ENCODE results near the gene HOXA10.

The HOXA10 gene

GRCh38 chr7:27174874-27175625 is 930 bp upstream of the HOXA10 start:
- H3K4me1 ChIP-seq (ENCODE audit: insufficient read depth, low read length) = peaks cover 6% of the 10 kb centered on the region; the same call in 1 of the 2 replicates

GRCh38 chr7:27173511-27173955 is 587 bp downstream of the HOXA10 start:
- Histone ChIP-seq H3K4me1 (ENCODE audit: insufficient read depth, low read length) (peaks cover 6% of the 10 kb centered on the region; the same call in 1 of the 2 replicates), H3K9me3 (ENCODE audit: control insufficient read depth, insufficient read depth, low read length) (no peaks in the 10 kb centered on the region), H3K36me3 (ENCODE audit: insufficient read depth, low read length) (no peaks in the 10 kb centered on the region), H3K9ac (ENCODE audit: low read depth, low read length) (no peak overlapping the region; the same call in 1 of the 2 replicates)

More at GRCh38 chr7:27174874-27175625, 930 bp upstream of the HOXA10 start:
- H3K36me3 ChIP-seq (ENCODE audit: insufficient read depth, low read length) = no peaks in the 10 kb centered on the region
- H3K9ac ChIP-seq (ENCODE audit: low read depth, low read length) = no peak overlapping the region
- no peaks in the 10 kb centered on the region for H3K9me3 ChIP-seq (ENCODE audit: control insufficient read depth, insufficient read depth, low read length)

- H3K4me1 ChIP-seq (ENCODE audit: insufficient read depth, low read length) = peaks cover 6% of the 10 kb centered on the region; the same call in 1 of the 2 replicates
- H3K9me3 ChIP-seq (ENCODE audit: control insufficient read depth, insufficient read depth, low read length) = no peaks in the 10 kb centered on the region
- no peaks in the 10 kb centered on the region for H3K36me3 ChIP-seq (ENCODE audit: insufficient read depth, low read length)
- H3K9ac ChIP-seq (ENCODE audit: low read depth, low read length) = peak overlapping the region; percentile 6; the same call in 1 of the 2 replicates
These were observed 1.2 kb downstream of the HOXA10 start for GRCh38 chr7:27172823-27173510.

- no peaks in the 10 kb centered on the region for H3K9me3 ChIP-seq (ENCODE audit: control insufficient read depth, insufficient read depth, low read length)
- H3K4me1 ChIP-seq (ENCODE audit: insufficient read depth, low read length) = peaks cover 6% of the 10 kb centered on the region; the same call in 1 of the 2 replicates
- no peaks in the 10 kb centered on the region for H3K36me3 ChIP-seq (ENCODE audit: insufficient read depth, low read length)
- no peak overlapping the region for H3K9ac ChIP-seq (ENCODE audit: low read depth, low read length)
These were observed 1.8 kb downstream of the HOXA10 start for GRCh38 chr7:27172315-27172774.

GRCh38 chr7:27171637-27172314 is 2.3 kb downstream of the HOXA10 start:
- H3K9me3 ChIP-seq (ENCODE audit: control insufficient read depth, insufficient read depth, low read length) = no peaks in the 10 kb centered on the region
- no peaks in the 10 kb centered on the region for H3K36me3 ChIP-seq (ENCODE audit: insufficient read depth, low read length)
- H3K4me1 ChIP-seq (ENCODE audit: insufficient read depth, low read length) = peaks cover 7% of the 10 kb centered on the region; the same call in 1 of the 2 replicates
- no peak overlapping the region for H3K9ac ChIP-seq (ENCODE audit: low read depth, low read length)

- Histone ChIP-seq H3K9ac (ENCODE audit: low read depth, low read length) (no peak overlapping the region), H3K4me1 (ENCODE audit: insufficient read depth, low read length) (peaks cover 9% of the 10 kb centered on the region; the same call in 1 of the 2 replicates)
These were observed 2.8 kb downstream of the HOXA10 start for GRCh38 chr7:27171325-27171636.

GRCh38 chr7:27170426-27171324 is 3.4 kb downstream of the HOXA10 start:
- H3K9ac ChIP-seq (ENCODE audit: low read depth, low read length) = no peak overlapping the region
- H3K36me3 ChIP-seq (ENCODE audit: insufficient read depth, low read length) = no peaks in the 10 kb centered on the region
- H3K4me1 ChIP-seq (ENCODE audit: insufficient read depth, low read length) = peaks cover 9% of the 10 kb centered on the region; the same call in 1 of the 2 replicates
- no peaks in the 10 kb centered on the region for H3K9me3 ChIP-seq (ENCODE audit: control insufficient read depth, insufficient read depth, low read length)

More at GRCh38 chr7:27171325-27171636, 2.8 kb downstream of the HOXA10 start:
- no peaks in the 10 kb centered on the region for H3K36me3 ChIP-seq (ENCODE audit: insufficient read depth, low read length)
- H3K9me3 ChIP-seq (ENCODE audit: control insufficient read depth, insufficient read depth, low read length) = no peaks in the 10 kb centered on the region

- peak overlapping the region; percentile 28 for H3K9ac ChIP-seq (ENCODE audit: low read depth, low read length)
- H3K9me3 ChIP-seq (ENCODE audit: control insufficient read depth, insufficient read depth, low read length) = no peaks in the 10 kb centered on the region
- H3K4me1 ChIP-seq (ENCODE audit: insufficient read depth, low read length) = peaks cover 9% of the 10 kb centered on the region; the same call in 1 of the 2 replicates
- H3K36me3 ChIP-seq (ENCODE audit: insufficient read depth, low read length) = no peaks in the 10 kb centered on the region
These were observed 4.3 kb downstream of the HOXA10 start for GRCh38 chr7:27169658-27170425.

- H3K9me3 ChIP-seq (ENCODE audit: control insufficient read depth, insufficient read depth, low read length) = no peaks in the 10 kb centered on the region
- peaks cover 9% of the 10 kb centered on the region; the same call in 1 of the 2 replicates for H3K4me1 ChIP-seq (ENCODE audit: insufficient read depth, low read length)
- no peaks in the 10 kb centered on the region for H3K36me3 ChIP-seq (ENCODE audit: insufficient read depth, low read length)
- no peak overlapping the region for H3K9ac ChIP-seq (ENCODE audit: low read depth, low read length)
These were observed 5.7 kb downstream of the HOXA10 start for GRCh38 chr7:27168265-27168947.

- peaks cover 9% of the 10 kb centered on the region; the same call in 1 of the 2 replicates for H3K4me1 ChIP-seq (ENCODE audit: insufficient read depth, low read length)
- H3K36me3 ChIP-seq (ENCODE audit: insufficient read depth, low read length) = no peaks in the 10 kb centered on the region
- no peaks in the 10 kb centered on the region for H3K9me3 ChIP-seq (ENCODE audit: control insufficient read depth, insufficient read depth, low read length)
- no peak overlapping the region for H3K9ac ChIP-seq (ENCODE audit: low read depth, low read length)
These were observed 6.2 kb downstream of the HOXA10 start for GRCh38 chr7:27167916-27168264.

- Histone ChIP-seq H3K36me3 (ENCODE audit: insufficient read depth, low read length) (no peaks in the 10 kb centered on the region), H3K9ac (ENCODE audit: low read depth, low read length) (no peak overlapping the region; the same call in 1 of the 2 replicates), H3K9me3 (ENCODE audit: control insufficient read depth, insufficient read depth, low read length) (no peaks in the 10 kb centered on the region), H3K4me1 (ENCODE audit: insufficient read depth, low read length) (peaks cover 7% of the 10 kb centered on the region; the same call in 1 of the 2 replicates)
These were observed 7.3 kb downstream of the HOXA10 start for GRCh38 chr7:27166531-27167505.

All from ES-I3 (cell line).